Adrenal gland (tissue), 12 donors: ENCODE results near the gene SOX9. TPM values are rescaled to one million over a fixed set of nuclear protein-coding genes. Genes with fewer than 3 reads are reported as not detected.

Source experiments
- DNase-seq, 7 donors: peaks; one replicate each; pipeline ENCODE4 v3.0.0-alpha.2; 2019 to 2020
- H3K27ac ChIP-seq, 5 donors: fragments of 200-600 bp; sonication (generic) in 4 of 5; 1 replicate in 3 of 5; 2 replicates in 2 of 5; pipeline versions ENCODE4 v1.5.1 to v1.8.0; 2016 to 2020; ENCODE audit warnings: mild to moderate bottlenecking in 1 of 5
- H3K27me3 ChIP-seq: fragments of 200-600 bp; 2 replicates; pipeline ENCODE4 v1.8.0; 2021
- H3K36me3 ChIP-seq, 2 donors: fragments of 200-600 bp; replicated peaks in 1 of 2; 1 replicate in 1 of 2; 2 replicates in 1 of 2; pipeline versions ENCODE4 v1.5.1 to v1.8.0; 2018 to 2022
- H3K4me1 ChIP-seq, 2 donors: fragments of 200-600 bp; replicated peaks in 1 of 2; 1 replicate in 1 of 2; 2 replicates in 1 of 2; pipeline versions ENCODE4 v1.5.1 to v1.8.0; 2018 to 2021
- H3K4me3 ChIP-seq, 4 donors: fragments of 200-600 bp; sonication (generic) in 3 of 4; one replicate each; pipeline ENCODE4 v1.5.1; 2016 to 2018
- H3K9me3 ChIP-seq, 3 donors: fragments of 200-600 bp; sonication (generic) in 1 of 3; replicated peaks in 1 of 3; 1 replicate in 2 of 3; 2 replicates in 1 of 3; pipeline versions ENCODE4 v1.5.1 to v1.8.0; 2016 to 2021
- POLR2A ChIP-seq, 2 donors: fragments of 450-650 bp; IDR thresholded peaks; one replicate each; pipeline ENCODE4 v1.6.1; 2017; ENCODE audit warnings: antibody characterized with exemption in 2 of 2, mild to moderate bottlenecking in 2 of 2, moderate library complexity in 1 of 2
- WGBS, 4 donors: extraction: QIAGEN DNeasy Blood & Tissue Kit in 2 of 4; methylation state at CpG; one replicate each; pipeline versions ENCODE4 v1.1.5 to v1.1.7; 2013 to 2017; 5-methylcytosine and 5-hydroxymethylcytosine counted together
- intact Hi-C, 2 donors: fragments of 100-400 bp; cut with DNase I; formaldehyde crosslinking; loops; one replicate each; pipeline versions ENCODE4 v1.14.1 to v1.15.0; 2022 to 2023
- polyA plus RNA-seq, 3 donors: library from polyadenylated mRNA; stranded (reverse); fragments of 200-250 nt in 2 of 3; fragments of 350-450 nt in 1 of 3; fragmentation: Illumina TruSeq in 1 of 3; extraction: RNeasy Lipid Tissue Mini Kit (QIAGEN cat#74804) in 1 of 3; gene quantifications; one replicate each; pipeline ENCODE4 v1.2.3, GENCODE V29; 2013 to 2014
- total RNA-seq, 9 donors: library from RNA; depleted of rRNA in 4 of 9; stranded (reverse); fragments of >200 nt in 4 of 9; fragments of 120-200 nt in 1 of 9; fragmentation: NEBNext Ultra II Directional in 1 of 9; extraction: Animal tissue kit (Norgen Biotek cat#: 25700) in 1 of 9; gene quantifications; one replicate each; pipeline versions ENCODE4 v1.1.0 to v1.2.4, GENCODE V29; 2013 to 2023
- TF ChIP-seq, protein P1 (sequence below), 6 experiments: fragments of 450-650 bp in 4 of 6; fragments of 200-600 bp in 2 of 6; sonication (generic) in 1 of 6; IDR thresholded peaks; 1 replicate in 5 of 6; 2 replicates in 1 of 6; pipeline versions ENCODE4 v1.5.1 to v1.8.0; 2016 to 2021; ENCODE audit warnings: antibody characterized with exemption in 6 of 6, mild to moderate bottlenecking in 2 of 6, moderate library complexity in 1 of 6
- donor health status: healthy with polysubstance abuse.
- donor health status: Bipolar disorder and iron deficiency.
- donor health status: DM: yes; HTN: yes; CAD: no.
- donor health status: DM: no; HTN: no; CAD: no.
- donor health status: DM: no; HTN: no; CAD: no.
- donor health status: DM: yes; HTN: yes; CAD: no.

Gene SOX9
- total and polyA plus RNA-seq, 12 donors: 0.22 to 8.9 (median 4.5) TPM

DNA sequence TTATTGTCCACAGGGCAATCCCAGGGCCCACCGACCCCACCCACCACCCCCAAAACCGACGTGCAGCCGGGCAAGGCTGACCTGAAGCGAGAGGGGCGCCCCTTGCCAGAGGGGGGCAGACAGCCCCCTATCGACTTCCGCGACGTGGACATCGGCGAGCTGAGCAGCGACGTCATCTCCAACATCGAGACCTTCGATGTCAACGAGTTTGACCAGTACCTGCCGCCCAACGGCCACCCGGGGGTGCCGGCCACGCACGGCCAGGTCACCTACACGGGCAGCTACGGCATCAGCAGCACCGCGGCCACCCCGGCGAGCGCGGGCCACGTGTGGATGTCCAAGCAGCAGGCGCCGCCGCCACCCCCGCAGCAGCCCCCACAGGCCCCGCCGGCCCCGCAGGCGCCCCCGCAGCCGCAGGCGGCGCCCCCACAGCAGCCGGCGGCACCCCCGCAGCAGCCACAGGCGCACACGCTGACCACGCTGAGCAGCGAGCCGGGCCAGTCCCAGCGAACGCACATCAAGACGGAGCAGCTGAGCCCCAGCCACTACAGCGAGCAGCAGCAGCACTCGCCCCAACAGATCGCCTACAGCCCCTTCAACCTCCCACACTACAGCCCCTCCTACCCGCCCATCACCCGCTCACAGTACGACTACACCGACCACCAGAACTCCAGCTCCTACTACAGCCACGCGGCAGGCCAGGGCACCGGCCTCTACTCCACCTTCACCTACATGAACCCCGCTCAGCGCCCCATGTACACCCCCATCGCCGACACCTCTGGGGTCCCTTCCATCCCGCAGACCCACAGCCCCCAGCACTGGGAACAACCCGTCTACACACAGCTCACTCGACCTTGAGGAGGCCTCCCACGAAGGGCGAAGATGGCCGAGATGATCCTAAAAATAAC is 3.0 kb downstream of the SOX9 start:
- Histone ChIP-seq H3K27ac (no peak overlapping the region), H3K9me3 (no peaks in the 10 kb centered on the region), H3K27me3 (peaks cover 31% of the 10 kb centered on the region), H3K4me1 (peaks cover 4 to 10% of the 10 kb centered on the region in 2 donors), H3K36me3 (no peaks in the 10 kb centered on the region), H3K4me3 (no peak overlapping the region)
- TF ChIP-seq POLR2A (IDR thresholded peaks at IDR 0.05): no peak
- TF ChIP-seq, protein P1, sequence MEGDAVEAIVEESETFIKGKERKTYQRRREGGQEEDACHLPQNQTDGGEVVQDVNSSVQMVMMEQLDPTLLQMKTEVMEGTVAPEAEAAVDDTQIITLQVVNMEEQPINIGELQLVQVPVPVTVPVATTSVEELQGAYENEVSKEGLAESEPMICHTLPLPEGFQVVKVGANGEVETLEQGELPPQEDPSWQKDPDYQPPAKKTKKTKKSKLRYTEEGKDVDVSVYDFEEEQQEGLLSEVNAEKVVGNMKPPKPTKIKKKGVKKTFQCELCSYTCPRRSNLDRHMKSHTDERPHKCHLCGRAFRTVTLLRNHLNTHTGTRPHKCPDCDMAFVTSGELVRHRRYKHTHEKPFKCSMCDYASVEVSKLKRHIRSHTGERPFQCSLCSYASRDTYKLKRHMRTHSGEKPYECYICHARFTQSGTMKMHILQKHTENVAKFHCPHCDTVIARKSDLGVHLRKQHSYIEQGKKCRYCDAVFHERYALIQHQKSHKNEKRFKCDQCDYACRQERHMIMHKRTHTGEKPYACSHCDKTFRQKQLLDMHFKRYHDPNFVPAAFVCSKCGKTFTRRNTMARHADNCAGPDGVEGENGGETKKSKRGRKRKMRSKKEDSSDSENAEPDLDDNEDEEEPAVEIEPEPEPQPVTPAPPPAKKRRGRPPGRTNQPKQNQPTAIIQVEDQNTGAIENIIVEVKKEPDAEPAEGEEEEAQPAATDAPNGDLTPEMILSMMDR (IDR thresholded peaks at IDR 0.05): no peak
- intact Hi-C loops: loop anchor here in 1 of 2 donors (5.0 kb wide), 1 partner anchor 651 kb away; no protein-coding TSS in a partner anchor
- 44 to 64% (median 47%) methylated on average over 34 to 75 of the region's 75 CpGs for WGBS, 4 donors
- DNase-seq: no peak

DNA sequence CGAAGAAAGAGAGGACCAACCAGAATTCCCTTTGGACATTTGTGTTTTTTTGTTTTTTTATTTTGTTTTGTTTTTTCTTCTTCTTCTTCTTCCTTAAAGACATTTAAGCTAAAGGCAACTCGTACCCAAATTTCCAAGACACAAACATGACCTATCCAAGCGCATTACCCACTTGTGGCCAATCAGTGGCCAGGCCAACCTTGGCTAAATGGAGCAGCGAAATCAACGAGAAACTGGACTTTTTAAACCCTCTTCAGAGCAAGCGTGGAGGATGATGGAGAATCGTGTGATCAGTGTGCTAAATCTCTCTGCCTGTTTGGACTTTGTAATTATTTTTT is 3.6 kb downstream of the SOX9 start:
- Histone ChIP-seq H3K4me1 (peaks cover 4 to 10% of the 10 kb centered on the region in 2 donors), H3K27me3 (peaks cover 31% of the 10 kb centered on the region), H3K36me3 (no peaks in the 10 kb centered on the region), H3K27ac (no peak overlapping the region), H3K9me3 (no peaks in the 10 kb centered on the region), H3K4me3 (no peak overlapping the region)
- no peak for TF ChIP-seq POLR2A (IDR thresholded peaks at IDR 0.05)
- TF ChIP-seq, protein P1 (IDR thresholded peaks at IDR 0.05): no peak
- no peak for DNase-seq
- intact Hi-C loops: loop anchor here in 1 of 2 donors (5.0 kb wide), 1 partner anchor 652 kb away; no protein-coding TSS in a partner anchor
- 87 to 94% (median 90%) methylated on average over 7 of the region's 7 CpGs for WGBS, 4 donors

DNA sequence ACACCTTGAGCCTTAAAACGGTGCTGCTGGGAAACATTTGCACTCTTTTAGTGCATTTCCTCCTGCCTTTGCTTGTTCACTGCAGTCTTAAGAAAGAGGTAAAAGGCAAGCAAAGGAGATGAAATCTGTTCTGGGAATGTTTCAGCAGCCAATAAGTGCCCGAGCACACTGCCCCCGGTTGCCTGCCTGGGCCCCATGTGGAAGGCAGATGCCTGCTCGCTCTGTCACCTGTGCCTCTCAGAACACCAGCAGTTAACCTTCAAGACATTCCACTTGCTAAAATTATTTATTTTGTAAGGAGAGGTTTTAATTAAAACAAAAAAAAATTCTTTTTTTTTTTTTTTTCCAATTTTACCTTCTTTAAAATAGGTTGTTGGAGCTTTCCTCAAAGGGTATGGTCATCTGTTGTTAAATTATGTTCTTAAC is 4.4 kb downstream of the SOX9 start:
- no peak for DNase-seq
- WGBS, 4 donors: 80 to 89% (median 85%) methylated on average over 4 of the region's 4 CpGs
- Histone ChIP-seq H3K27ac (no peak overlapping the region), H3K9me3 (no peaks in the 10 kb centered on the region), H3K36me3 (no peaks in the 10 kb centered on the region), H3K27me3 (peaks cover 23% of the 10 kb centered on the region), H3K4me3 (no peak overlapping the region), H3K4me1 (peaks cover 0 to 7% of the 10 kb centered on the region in 2 donors)
- intact Hi-C loops: no loop called here
- TF ChIP-seq POLR2A (IDR thresholded peaks at IDR 0.05): no peak
- TF ChIP-seq, protein P1 (IDR thresholded peaks at IDR 0.05): no peak

DNA sequence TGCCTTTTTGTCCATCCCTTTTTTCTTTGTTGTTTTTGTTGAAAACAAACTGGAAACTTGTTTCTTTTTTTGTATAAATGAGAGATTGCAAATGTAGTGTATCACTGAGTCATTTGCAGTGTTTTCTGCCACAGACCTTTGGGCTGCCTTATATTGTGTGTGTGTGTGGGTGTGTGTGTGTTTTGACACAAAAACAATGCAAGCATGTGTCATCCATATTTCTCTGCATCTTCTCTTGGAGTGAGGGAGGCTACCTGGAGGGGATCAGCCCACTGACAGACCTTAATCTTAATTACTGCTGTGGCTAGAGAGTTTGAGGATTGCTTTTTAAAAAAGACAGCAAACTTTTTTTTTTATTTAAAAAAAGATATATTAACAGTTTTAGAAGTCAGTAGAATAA is 4.9 kb downstream of the SOX9 start:
- Histone ChIP-seq H3K27ac (no peak overlapping the region), H3K27me3 (peaks cover 23% of the 10 kb centered on the region), H3K36me3 (no peaks in the 10 kb centered on the region), H3K9me3 (no peaks in the 10 kb centered on the region), H3K4me1 (peaks cover 0 to 6% of the 10 kb centered on the region in 2 donors), H3K4me3 (no peak overlapping the region)
- TF ChIP-seq POLR2A (IDR thresholded peaks at IDR 0.05): no peak
- TF ChIP-seq, protein P1 (IDR thresholded peaks at IDR 0.05): no peak
- intact Hi-C loops: no loop called here
- no peak for DNase-seq
